HG03060 (cell line): Measurements from ENCODE around the gene ANO8.
"Not testable (repeated sequence)": the region's sequence is repeated elsewhere in the genome, so short reads cannot be mapped to it uniquely, and the experiment has no call there.

Experiments used
- ATAC-seq: cut with Tn5 transposase; IDR thresholded peaks from one replicate; pipeline ENCODE4 v1.9.1; 2021; ENCODE audit warnings: low read depth, moderate number of reproducible peaks; ENCODE audit not compliant: unreplicated experiment

The ANO8 gene

DNA sequence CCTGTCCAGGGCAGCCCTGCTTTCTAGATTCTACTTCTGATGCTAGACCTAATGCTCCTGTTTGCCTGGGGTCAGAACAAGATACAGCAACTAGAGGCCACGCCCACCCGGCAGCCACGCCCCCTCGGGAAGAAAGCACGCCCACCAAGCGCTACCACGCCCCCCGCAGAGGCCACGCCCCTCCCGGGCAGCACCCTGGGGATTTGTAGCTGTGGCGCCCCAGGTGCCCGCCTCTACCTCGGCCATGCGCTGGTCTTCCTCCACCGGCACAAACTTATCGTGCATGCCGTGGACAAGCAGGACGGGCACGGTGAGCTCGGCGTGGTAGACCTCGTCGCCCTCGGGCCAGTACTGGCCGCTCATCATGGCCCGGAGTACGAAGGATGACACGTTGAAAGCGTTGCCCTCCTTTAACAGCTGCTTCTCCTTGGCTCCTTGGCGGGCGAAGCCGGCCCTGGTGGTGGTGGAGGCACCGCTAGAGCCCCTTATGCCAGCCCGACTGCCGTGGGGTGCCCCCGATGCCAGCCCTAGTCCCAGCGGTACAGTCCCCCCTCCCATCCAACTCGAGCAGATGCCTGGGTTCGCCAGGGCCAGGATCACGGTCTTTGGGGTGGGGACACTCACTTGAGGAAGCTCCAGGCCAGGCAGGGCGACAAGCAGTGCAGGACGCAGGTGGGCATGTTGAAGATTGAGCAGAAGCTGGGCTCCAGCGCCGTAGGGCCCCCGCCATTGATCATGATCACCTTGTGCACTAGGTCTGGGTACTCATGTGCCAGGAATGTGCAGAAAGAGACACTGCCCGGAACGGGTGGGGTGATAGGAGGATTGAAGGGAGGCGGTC is 40.4 kb downstream of the ANO8 start:
- ATAC-seq, result no peak

DNA sequence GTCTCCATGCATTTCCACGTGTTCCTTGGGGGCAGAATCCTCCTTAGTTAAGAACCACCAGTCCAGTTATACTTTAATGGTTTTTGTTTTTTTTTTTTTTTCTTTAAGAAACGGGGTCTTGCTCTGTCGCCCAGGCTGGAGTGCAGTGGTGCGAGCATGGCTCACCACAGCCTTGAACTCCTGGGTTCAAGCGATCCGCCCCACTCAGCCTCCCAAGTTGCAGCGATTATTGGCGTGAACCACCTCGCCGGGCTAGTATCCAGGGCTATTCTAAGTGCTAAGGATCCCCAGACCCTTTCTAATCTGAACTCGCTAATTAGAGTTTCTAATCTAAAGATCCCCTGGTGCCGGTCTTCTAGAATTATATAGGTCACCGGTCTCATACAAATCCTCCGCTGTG is 41.0 kb downstream of the ANO8 start:
- ATAC-seq, result no peak

DNA sequence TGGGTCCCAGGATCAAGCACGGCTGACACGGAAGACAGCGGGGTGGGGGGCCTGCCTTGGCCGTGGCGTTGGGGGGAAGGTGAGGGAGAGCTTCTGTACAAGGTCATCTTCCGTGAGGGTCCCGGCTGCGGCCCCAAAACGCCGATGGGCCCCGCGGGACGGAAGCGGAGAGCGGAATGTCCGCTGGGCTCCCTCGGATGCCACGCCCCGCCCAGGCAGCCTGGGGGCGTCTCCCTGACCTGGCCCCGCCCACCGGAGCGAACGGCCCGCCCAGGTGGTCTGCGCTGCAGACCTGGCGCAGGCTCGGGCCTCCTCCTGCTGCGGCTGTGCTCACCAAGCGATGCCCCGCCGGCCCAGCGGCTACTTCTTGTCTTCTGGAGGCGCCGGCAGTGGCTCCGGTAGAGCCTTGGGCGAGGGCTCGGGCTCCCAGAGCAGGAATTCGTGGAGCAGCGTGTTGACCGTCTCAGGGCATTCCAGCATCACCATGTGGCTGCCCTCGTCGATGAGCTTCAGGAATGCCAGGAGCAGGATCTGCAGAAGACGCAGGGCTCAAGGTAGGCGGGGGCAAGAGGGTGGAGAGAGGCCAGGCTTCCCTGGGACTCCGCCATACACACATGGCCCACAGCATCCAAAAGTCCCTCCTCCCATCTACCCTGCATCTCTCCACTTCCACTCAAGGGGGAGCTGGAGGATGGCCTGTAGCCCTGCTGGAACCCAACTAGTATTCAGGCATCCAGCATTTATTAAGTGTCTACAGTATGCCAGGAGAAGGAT is 42.2 kb downstream of the ANO8 start:
- ATAC-seq, result no peak

DNA sequence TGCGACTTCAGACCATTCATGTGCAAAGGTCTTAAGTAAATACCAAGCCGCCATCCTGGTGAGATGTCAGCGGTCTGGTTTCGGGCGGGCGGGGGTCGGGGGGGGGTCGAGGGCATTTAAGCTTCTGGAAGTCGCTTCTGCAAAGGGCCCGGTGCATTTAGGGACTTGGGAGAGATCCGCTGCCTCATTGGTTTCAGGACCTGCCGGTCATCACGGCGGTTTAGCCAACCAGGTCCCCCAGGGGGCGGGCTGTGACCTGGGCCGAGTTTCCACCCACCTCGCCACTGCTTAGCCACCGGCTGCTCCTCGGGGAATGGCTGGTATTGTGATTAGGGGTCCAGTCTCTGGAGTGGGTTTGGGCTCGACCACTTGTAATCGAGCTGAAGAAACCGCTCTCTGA is 45.2 kb downstream of the ANO8 start:
- ATAC-seq, result no peak

DNA sequence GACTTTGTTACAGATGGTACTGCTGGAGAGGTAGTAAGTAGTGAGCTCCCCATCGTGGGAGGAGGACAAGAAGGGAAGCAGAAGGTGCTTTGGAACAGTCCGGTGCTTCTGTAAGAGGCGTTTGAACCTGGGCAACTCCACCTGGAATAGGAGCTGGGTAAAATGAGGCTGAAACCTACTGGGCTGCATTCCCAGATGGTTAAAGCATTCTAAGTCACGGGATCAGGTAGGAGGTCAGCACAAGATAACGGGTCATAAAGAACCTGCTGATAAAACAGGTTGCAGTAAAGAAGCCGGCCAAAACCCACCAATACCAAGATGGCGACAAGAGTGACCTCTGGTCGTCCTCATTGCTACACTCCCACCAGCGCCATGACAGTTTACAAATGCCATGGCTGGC is 47.9 kb downstream of the ANO8 start:
- ATAC-seq, result no peak

DNA sequence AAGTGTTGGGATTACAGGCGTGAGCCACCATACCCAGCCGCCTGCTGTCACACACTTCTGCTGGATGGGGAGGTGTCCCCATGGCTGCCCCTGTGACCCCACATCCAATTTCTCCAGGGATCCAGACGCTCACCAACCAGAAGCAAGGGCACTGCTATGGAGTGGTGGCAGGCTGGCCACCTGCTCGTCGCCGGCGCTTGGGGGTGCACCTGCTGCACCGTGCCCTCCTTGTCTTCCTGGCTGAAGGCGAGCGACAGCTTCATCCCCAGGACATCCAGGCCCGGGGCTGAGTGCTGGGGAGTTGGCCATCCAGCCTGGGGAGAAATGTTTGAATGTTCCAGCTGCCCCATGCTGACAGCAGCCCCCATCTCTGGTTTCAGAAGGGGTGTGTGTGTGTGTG is 48.4 kb downstream of the ANO8 start:
- ATAC-seq, result no peak

DNA sequence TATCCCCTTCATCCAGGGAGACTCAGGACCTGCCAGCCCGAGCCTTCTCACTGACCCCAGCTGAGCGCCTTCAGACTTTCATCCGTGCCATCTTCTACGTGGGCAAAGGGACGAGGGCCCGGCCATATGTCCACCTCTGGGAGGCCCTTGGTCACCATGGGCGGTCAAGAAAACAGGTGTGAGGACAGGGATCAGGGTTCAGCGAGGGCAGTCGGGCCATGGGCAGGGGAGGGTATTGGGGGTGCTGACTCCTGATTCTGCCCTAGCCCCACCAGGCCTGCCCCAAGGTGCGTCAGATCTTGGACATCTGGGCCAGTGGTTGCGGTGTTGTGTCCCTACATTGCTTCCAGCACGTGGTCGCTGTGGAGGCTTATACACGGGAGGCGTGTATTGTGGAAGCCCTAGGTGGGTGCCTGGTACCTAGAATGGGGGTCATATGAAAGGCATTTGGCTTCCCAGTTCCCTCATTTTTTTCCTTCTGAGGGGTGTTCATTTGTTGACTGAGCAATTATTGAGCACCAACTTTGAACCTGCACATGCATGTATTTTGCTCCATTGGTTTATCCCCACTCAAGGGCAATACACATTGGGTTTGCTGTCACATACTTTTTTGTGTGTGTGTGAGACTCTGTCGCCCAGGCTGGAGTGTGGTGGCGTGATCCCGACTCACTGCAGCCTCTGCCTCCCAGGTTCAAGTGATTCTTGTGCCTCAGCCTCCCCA is 49.1 kb downstream of the ANO8 start:
- no peak for ATAC-seq

DNA sequence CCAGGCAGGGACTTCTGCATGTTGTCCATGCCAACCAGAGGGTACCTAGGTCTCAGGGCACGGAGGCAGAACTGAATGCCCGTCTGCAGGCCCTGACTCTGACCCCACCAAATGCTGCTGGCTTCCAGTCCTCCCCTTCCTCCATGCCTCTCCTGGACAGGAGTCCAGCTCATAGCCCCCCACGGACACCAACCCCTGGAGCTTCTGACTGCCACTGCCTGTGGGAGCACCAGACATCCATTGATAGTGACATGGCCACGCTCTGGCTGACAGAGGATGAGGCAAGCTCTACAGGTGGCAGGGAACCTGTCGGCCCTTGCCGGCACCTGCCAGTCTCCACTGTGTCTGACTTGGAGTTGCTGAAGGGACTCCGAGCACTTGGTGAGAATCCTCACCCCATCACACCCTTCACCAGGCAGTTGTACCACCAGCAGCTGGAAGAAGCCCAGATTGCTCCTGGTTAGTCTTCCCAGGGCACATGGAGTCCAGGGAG is 51.1 kb downstream of the ANO8 start:
- no peak for ATAC-seq

DNA sequence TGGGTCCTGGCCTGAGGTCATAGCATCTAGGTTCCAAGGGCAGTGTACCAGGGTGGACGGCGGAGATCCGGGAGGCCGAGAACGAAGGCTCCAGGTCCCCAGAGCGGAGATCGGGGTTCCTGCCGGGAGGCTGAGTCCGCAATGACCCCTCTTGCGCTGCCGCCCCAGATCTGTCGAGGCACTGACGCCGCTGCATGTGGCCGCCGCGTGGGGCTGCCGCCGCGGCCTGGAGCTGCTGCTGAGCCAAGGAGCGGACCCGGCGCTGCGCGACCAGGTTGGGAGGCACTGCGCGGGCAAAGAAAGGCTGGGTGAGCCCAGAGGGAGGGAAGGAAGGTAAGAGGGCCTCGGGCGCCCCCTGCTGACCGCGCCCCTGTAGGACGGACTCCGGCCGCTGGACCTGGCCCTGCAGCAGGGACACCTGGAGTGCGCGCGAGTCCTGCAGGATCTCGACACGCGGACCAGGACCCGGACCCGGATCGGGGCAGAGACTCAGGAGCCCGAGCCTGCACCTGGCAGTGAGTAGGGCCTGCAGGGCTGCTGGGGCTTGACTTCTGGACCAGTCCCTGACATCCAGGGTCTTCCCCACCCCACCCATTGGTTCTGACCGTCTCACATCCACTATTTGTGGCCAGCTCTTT is 52.0 kb downstream of the ANO8 start:
- no peak for ATAC-seq

DNA sequence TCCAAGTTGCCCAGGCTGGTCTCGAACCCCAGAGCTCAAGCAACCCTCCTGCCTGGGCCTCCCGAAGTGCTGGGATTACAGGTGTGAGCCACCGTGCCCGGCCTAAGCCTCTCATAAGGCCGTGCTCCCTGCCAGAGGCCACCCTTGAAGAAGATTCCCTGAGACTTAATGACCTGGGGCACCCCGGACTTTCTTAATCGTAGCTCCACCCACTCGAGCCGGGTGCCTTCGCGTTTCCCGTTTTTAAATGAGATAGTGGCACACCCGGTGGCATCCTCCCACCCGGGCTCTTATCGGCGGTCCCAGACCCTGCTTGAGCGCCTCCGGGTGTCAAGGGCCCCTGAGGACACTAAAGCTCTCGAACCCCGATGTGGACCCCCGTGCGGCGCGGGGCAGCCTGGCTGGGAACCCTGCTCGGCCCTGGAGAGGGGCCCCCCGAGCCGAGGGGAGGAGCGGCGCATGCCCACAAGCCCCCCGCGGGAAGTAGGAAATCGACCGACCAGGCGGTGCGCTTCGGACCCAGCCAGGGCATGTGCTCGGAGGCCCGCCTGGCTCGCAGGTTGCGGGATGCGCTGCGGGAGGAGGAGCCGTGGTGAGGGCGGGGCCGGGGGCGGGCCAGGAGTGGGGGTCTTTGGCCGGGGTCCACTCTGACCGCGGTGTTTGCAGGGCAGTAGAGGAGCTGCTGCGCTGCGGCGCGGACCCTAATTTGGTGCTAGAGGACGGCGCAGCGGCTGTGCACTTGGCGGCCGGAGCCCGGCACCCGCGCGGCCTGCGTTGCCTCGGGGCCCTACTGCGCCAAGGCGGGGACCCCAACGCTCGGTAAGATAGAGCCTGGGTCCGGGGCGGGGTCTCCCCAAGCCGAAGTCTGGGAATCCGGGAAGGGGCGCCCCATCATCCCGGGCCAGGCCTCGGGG is 53.0 kb downstream of the ANO8 start, which contains the start of gene ANKLE1:
Gene ANKLE1, plus strand, starts transcription at position 511 of the 914 bp plus-strand sequence. Its CDS starts 20 bp downstream, at position 531.
- ATAC-seq, result no peak

DNA sequence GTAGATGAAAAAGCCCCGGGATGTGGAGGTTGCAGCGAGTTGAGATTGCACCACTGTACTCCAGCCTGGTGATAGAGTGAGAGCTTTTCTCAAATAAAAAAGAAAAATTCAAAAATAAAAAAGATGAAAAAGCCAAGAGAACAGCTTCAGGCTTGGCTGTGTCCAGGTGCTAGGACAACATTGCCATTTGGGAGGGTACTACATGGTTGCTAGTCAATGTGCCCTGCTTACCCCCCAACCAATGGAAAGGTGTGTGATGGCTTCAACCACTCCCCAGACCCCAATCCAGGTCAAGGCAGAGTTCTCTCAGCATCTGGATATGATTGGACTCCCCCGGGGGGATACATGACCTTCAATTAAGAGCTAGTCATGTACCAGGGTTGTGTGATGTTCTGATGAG is 55.2 kb downstream of the ANO8 start:
- no peak for ATAC-seq

DNA sequence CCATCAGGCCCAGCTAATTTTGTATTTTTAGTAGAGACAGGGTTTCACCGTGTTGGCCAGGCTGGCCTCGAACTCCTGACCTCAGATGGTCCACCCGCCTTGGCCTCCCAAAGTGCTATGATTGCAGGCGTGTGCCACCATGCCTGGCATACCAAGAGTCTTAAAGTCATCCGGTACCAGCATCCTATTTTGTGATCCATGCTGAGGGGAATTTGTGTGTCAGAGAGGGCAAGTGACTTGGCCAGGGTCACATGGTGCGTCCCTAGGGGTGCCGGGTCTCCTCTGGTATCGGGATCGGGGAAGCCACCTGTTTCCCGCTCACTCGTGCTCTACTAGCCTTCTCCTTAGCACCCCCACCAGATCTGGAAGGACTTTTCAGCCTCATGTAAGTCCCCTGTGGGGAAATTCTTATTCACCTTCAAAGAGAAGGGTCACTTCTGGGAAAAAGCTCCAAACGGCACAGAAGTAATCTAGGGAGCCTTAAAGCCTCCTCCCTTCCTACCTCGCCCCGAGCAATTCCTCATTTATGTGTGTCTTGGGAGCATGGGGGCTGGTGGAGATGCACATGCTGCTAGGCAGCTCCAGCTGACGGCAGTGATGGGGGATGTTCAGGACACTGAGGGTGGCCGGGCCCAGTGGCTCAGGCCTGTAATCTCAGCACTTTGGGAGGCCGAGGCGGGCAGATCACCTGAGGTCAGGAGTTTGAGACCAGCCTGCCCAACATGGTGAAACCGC is 59.0 kb downstream of the ANO8 start:
- ATAC-seq, result no peak

DNA sequence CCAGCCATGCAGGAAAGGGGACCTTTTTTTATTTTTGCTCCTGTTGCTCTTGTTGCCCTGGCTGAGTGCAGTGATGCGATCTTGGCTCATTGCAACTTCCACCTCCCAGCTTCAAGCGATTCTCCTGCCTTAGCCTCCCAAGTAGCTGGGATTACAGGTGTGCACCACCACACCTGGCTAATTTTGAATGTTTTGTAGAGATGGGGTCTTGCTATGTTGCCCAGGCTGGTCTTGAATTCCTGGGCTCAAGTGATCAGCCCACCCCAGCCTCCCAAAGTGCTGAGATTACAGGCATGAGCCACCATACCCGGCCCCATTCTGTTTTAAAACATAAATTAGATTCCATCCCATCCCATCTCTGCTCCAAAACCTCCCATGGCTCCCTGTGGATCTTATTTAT is 59.8 kb downstream of the ANO8 start:
- not testable (repeated sequence) for ATAC-seq
